ENCODE results near the gene ZSCAN32. TPM values are rescaled to one million over a fixed set of nuclear protein-coding genes. Genes with fewer than 3 reads are reported as not detected.

The ZSCAN32 gene
- total and polyA plus RNA-seq, 7 donors: 8.6 to 16.3 (median 12.1) TPM

DNA sequence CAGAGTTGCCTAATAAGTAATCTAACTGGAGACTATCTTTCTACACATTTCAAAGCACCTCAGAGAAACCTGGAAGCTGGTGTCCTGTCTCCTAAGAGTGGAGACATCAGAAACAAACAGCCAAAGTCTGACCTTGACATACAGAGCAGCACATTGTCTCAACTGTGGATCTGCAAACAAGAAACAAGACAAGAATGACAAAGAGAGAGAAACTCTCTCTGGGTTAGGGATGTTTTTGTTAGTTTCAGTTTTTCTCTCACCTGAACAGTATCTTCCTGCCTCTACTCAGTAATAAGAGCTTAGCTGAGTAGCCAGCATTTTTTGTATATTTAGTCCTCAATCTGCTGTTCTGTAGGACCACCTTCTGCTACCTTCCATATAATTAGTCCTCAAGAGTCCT lies 33.6 kb upstream of the ZSCAN32 start:
- TF ChIP-seq, protein P1, sequence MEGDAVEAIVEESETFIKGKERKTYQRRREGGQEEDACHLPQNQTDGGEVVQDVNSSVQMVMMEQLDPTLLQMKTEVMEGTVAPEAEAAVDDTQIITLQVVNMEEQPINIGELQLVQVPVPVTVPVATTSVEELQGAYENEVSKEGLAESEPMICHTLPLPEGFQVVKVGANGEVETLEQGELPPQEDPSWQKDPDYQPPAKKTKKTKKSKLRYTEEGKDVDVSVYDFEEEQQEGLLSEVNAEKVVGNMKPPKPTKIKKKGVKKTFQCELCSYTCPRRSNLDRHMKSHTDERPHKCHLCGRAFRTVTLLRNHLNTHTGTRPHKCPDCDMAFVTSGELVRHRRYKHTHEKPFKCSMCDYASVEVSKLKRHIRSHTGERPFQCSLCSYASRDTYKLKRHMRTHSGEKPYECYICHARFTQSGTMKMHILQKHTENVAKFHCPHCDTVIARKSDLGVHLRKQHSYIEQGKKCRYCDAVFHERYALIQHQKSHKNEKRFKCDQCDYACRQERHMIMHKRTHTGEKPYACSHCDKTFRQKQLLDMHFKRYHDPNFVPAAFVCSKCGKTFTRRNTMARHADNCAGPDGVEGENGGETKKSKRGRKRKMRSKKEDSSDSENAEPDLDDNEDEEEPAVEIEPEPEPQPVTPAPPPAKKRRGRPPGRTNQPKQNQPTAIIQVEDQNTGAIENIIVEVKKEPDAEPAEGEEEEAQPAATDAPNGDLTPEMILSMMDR (IDR thresholded peaks at IDR 0.05): no peak
- TF ChIP-seq POLR2AphosphoS5 (IDR thresholded peaks at IDR 0.05) (no peak), EP300 (IDR thresholded peaks at IDR 0.05) (no peak), POLR2A (IDR thresholded peaks at IDR 0.05) (no peak)
- peaks cover 0 to 14% (median 4%) of the 10 kb centered on the region in 4 donors for H3K36me3 ChIP-seq
- H3K27ac ChIP-seq: no peak overlapping the region
- H3K4me1 ChIP-seq: no peaks in the 10 kb centered on the region
- H3K27me3 ChIP-seq: peaks cover 0 to 4% (median 0%) of the 10 kb centered on the region in 3 donors
- H3K4me3 ChIP-seq: no peak overlapping the region
- no peaks in the 10 kb centered on the region for H3K9me3 ChIP-seq
- intact Hi-C loops (cut with DNase I): no loop called here
- no peak for DNase-seq

DNA sequence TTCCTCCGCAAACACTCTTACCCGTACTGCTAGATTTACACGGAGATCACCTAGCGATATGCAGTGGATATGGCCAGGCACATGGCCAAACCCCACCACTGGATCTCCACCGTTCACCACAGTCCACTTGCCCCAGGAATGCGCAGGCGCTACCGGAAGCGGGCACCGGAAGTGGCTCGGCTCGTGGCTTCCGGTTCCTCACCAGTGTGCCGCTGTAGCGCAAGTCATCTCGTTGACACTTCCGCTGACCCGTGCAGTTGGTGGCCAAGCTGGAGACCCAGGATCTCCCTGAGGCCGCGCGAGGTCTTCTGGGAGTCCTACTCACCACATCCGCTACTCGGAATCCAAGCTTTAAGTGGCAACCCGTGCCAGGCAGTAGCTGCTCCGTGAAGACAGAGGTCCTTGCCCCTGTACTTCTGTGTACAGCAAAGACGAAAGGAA lies 31.0 kb upstream of the ZSCAN32 start:
- intact Hi-C loops (cut with DNase I): no loop called here
- Histone ChIP-seq H3K27me3 (peaks cover 0 to 4% (median 0%) of the 10 kb centered on the region in 3 donors), H3K4me1 (no peaks in the 10 kb centered on the region), H3K9me3 (no peaks in the 10 kb centered on the region), H3K4me3 (peak overlapping the region in 3 of 4 donors; percentile 14 to 37 (median 25)), H3K36me3 (peaks cover 0 to 7% (median 4%) of the 10 kb centered on the region in 4 donors), H3K27ac (no peak overlapping the region)
- peak; percentile 73 for DNase-seq
- TF ChIP-seq POLR2A (IDR thresholded peaks at IDR 0.05): no peak
- TF ChIP-seq POLR2AphosphoS5 (IDR thresholded peaks at IDR 0.05): no peak
- TF ChIP-seq, protein P1 (IDR thresholded peaks at IDR 0.05): no peak
- no peak for TF ChIP-seq EP300 (IDR thresholded peaks at IDR 0.05)
- WGBS, 2 donors: 75 to 76% methylated on average over 26 of the region's 26 CpGs

DNA sequence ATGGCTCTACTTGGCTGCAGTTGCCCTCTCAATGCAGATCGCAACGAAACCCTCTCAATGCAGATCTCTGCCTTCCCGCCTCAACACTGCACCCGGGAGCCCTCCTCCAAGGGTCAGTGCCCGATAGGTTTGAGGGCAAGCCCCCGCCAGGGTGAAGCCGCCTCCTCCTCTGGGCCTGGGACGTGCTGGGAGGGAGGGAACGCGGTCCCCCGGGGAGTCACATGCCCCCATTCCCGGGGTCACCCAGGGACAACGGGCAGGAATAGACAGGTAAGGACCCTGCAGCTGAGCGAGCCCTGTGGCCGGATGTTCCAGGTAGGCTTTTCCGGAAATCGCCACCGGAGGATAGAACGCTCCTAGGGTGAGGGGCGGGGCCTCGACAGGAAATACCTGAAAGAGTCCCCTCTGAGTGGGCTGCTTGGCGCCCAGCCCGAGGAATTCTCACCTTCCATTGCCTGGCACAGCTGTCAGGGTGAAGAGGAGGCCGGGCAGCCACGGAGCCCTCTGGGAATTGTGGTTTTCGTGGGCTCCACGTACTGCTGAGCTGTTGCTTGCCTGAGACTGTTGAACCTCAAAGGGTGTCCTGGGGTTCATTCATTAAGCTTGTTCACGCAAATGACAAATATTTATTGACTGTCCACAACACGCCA lies 13.1 kb upstream of the ZSCAN32 start:
- intact Hi-C loops (cut with DNase I): no loop called here
- H3K9me3 ChIP-seq: peaks cover 29 to 47% (median 38%) of the 10 kb centered on the region in 4 donors
- DNase-seq: no peak
- H3K4me3 ChIP-seq: no peak overlapping the region
- TF ChIP-seq, protein P1 (IDR thresholded peaks at IDR 0.05): no peak
- TF ChIP-seq EP300 (IDR thresholded peaks at IDR 0.05): no peak
- no peak for TF ChIP-seq POLR2A (IDR thresholded peaks at IDR 0.05)
- no peak for TF ChIP-seq POLR2AphosphoS5 (IDR thresholded peaks at IDR 0.05)
- H3K27ac ChIP-seq: no peak overlapping the region
- H3K4me1 ChIP-seq: no peaks in the 10 kb centered on the region
- 51 to 69% methylated on average over 29 of the region's 29 CpGs for WGBS, 2 donors
- H3K36me3 ChIP-seq: peaks cover 0 to 22% (median 6%) of the 10 kb centered on the region in 4 donors
- no peaks in the 10 kb centered on the region for H3K27me3 ChIP-seq

DNA sequence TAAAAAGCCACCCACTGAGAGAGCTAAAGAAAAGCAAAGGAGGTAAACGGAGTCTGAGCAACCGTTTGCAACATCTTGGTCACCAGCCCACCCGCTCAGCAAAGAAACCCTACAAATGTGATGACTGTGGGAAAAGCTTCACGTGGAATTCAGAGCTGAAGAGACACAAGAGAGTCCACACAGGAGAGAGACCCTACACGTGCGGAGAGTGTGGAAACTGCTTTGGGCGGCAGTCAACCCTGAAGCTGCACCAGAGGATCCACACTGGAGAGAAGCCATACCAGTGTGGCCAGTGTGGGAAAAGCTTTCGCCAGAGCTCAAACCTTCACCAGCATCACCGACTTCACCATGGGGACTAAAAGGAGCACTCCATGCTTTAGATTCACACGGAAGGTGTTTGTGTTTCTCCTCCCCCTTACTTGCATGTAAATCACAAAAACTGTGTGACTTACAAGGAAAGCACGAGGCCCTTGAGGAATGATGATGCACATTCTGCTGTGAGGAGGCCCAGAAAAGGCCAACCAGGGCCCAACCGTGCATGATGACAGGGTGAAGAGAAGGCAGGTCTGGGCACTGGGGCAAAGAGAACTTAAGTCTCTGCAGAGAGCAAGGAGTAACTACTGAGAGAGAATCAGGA lies 7.9 kb upstream of the ZSCAN32 start:
- intact Hi-C loops (cut with DNase I): no loop called here
- H3K4me3 ChIP-seq: no peak overlapping the region

More for the DNA sequence above, 7.9 kb upstream of the ZSCAN32 start:
- 97 to 98% methylated on average over 12 of the region's 12 CpGs for WGBS, 2 donors
- no peaks in the 10 kb centered on the region for H3K27me3 ChIP-seq
- DNase-seq: no peak
- H3K36me3 ChIP-seq: peaks cover 23 to 71% (median 53%) of the 10 kb centered on the region in 4 donors
- TF ChIP-seq POLR2AphosphoS5 (IDR thresholded peaks at IDR 0.05) (no peak), POLR2A (IDR thresholded peaks at IDR 0.05) (no peak)
- TF ChIP-seq, protein P1 (IDR thresholded peaks at IDR 0.05): no peak
- H3K27ac ChIP-seq: no peak overlapping the region
- H3K4me1 ChIP-seq: peaks cover 0 to 6% (median under 1%) of the 10 kb centered on the region in 4 donors
- H3K9me3 ChIP-seq: peaks cover 42 to 65% (median 64%) of the 10 kb centered on the region in 4 donors

All from sigmoid colon (tissue), 7 donors.